Astrocyte of the spinal cord (primary cell): ENCODE results near the gene CNTN5.

Experiments
- DNase-seq: peaks from one replicate; pipeline ENCODE4 v3.0.0; 2011; ENCODE audit warnings: low read depth, low spot score
- H3K4me3 ChIP-seq: 2 replicates; pipeline ENCODE4 v1.5.1; 2011; ENCODE audit warnings: low read depth, mild to moderate bottlenecking, low read length, moderate library complexity
- in situ Hi-C: cut with HindIII; loops from 2 replicates; pipeline ENCODE4 v1.10.0; 2017; ENCODE audit warnings: low sequenced_read_pairs
- TF ChIP-seq, protein P1 (sequence below): IDR thresholded peaks from 2 replicates; pipeline ENCODE4 v1.5.1; 2012; ENCODE audit warnings: low read depth, mild to moderate bottlenecking, low read length, inconsistent platforms

CNTN5 gene

DNA sequence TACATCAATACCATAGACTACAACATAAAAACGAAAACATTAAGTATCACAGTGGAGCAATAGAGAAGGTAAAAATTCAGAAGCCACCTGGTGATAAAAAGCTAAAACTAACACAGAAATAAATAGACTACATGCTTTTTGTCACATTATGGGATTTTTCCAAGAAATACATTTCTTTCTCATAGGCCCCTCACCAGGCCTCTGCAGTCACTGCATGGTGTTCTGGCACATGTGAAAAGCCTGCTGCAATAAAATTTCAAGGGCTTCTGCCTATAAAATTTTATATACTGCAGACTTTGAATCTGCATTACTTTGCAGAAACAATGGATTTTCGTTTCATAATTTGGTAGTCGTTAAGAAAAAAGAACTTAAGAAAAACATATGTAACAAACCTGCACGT lies 655.5 kb downstream of the CNTN5 start:
- in situ Hi-C loops, result no loop called here
- TF ChIP-seq, protein P1, sequence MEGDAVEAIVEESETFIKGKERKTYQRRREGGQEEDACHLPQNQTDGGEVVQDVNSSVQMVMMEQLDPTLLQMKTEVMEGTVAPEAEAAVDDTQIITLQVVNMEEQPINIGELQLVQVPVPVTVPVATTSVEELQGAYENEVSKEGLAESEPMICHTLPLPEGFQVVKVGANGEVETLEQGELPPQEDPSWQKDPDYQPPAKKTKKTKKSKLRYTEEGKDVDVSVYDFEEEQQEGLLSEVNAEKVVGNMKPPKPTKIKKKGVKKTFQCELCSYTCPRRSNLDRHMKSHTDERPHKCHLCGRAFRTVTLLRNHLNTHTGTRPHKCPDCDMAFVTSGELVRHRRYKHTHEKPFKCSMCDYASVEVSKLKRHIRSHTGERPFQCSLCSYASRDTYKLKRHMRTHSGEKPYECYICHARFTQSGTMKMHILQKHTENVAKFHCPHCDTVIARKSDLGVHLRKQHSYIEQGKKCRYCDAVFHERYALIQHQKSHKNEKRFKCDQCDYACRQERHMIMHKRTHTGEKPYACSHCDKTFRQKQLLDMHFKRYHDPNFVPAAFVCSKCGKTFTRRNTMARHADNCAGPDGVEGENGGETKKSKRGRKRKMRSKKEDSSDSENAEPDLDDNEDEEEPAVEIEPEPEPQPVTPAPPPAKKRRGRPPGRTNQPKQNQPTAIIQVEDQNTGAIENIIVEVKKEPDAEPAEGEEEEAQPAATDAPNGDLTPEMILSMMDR, result no peak
- no peak for DNase-seq
- H3K4me3 ChIP-seq, result no peak overlapping the region

DNA sequence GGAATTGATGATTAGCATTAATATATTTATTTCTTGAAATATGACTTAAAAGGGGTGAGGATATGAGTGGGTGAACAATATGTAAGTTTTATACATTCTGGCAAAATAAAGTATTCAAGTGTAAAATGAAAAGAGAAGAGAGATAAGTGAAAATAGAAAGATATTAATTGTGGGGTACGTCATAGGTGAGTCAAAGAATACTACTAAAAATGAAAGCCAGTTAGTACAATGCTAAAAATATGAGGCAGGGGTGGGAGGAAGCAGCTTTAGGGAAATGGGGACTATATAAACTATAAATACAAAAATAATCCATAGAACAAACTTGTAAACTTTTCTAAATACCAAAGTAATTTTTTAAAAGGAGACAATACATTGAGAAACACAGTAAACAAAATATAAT lies 661.4 kb downstream of the CNTN5 start:
- in situ Hi-C loops, result no loop called here
- TF ChIP-seq, protein P1, result no peak
- no peak overlapping the region for H3K4me3 ChIP-seq

DNA sequence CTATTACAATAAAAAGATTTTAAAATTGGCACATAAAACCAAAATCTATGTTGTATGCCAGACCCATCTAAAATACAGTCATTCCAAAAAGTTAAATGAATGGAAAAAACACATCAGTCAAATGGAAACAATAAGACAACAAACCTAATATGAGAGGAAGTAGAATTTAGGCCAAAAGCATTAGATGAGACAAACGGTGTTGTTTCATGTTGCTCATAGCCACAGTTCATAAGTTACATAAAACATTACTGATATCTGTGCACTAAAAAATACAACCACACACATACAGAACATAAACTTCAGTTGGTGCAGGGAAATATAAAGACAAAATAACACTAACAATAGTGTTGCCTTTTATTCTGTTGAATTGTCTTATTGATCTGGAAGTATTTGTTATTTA lies 661.9 kb downstream of the CNTN5 start:
- no peak for DNase-seq
- H3K4me3 ChIP-seq, result no peak overlapping the region
- in situ Hi-C loops, result no loop called here
- TF ChIP-seq, protein P1, result no peak

More for the DNA sequence above, 661.4 kb downstream of the CNTN5 start:
- DNase-seq, result no peak

DNA sequence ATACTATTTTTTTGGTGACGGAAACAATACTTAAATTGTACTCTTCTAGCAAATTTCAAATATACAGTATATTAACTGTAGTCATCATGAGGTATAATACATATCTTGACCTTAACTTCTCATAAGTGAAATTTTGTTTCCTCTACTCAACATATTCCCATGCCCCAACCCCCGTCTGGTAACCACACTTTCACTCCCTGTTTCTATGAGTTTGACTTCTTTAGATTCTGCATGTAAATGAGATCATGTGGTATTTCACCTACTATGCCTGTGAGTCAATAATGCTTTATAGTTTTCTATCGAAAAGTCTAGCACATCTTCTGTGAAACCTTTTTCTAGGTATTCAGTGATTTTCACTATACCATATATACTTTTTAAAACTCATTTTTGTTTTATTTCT lies 663.2 kb downstream of the CNTN5 start:
- TF ChIP-seq, protein P1, result no peak
- H3K4me3 ChIP-seq, result no peak overlapping the region
- no peak for DNase-seq
- in situ Hi-C loops, result no loop called here

DNA sequence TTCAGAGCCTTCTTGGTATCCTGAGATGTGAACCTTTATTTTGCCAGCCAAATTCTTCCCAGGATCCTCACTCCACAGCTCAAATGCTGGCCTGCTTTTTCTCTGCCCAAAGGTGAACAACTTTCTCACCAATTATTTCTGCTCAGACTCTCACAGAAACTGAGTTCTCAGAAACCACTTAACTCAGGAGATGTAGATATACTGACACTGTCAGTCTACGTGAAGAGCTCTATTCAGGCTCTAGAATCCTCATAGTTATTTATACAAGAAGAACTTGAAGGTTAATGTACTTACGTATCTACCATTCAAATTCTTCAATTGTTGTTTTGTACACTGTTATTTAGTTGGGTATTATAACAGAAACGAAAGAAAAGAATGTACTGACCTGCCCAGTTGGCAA lies 666.1 kb downstream of the CNTN5 start:
- no peak for DNase-seq
- in situ Hi-C loops, result no loop called here
- no peak overlapping the region for H3K4me3 ChIP-seq
- TF ChIP-seq, protein P1, result no peak

DNA sequence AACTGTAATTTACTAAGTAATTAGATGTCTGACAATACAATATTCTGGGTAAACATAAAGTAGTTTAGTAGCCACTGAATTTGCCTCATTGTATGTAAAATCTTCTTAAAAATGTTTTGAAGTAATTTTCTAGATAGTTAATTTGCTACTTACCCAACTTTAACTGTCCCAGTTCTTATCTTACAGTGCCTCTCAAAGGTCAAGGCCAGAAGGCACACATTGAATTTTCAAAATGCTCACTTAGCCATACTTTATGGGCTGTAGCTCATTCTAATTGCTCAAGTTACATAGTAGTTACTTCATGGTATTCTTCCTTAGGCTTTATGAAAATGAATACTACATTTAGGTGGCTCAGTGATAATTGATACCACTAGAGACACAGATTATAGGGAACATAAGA lies 666.6 kb downstream of the CNTN5 start:
- H3K4me3 ChIP-seq, result no peak overlapping the region
- DNase-seq, result no peak
- in situ Hi-C loops, result no loop called here
- TF ChIP-seq, protein P1, result peak; percentile 6

DNA sequence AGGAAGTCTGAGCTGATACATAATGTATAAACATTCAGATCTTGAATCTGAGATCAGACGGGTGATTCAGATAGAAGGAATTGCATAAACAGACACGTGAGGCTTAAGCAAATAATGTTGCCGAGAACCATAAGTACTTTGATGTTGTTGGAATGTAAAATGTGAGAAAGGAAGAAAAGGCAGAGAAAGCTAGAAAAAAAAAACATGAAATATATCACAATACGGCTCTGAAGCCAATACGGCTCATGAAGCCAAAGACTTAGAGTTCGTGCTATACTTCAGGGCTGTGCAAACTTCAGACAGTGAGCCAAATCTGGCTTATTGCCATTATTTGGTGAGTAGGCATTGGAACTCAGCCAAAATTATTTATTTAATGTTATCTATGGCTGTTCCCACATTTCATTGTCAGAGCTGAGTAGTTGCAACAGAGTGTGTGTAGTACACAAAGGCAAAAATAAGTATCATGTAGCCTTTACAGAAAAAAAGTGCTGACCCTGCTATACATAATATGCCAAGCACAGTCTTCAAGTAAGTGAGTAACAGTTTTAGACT lies 673.3 kb downstream of the CNTN5 start:
- in situ Hi-C loops, result no loop called here

More for the DNA sequence above, 673.3 kb downstream of the CNTN5 start:
- no peak overlapping the region for H3K4me3 ChIP-seq
- DNase-seq, result peak; percentile 89
- TF ChIP-seq, protein P1, result no peak
